GM18867 (cell line): ENCODE results near the gene SUMO3.
A peak's percentile ranks its signal among the peaks of the same experiment; 100 is the strongest.

ENCODE experiments used
- ATAC-seq: cut with Tn5 transposase; IDR thresholded peaks from one replicate; pipeline ENCODE4 v1.9.1; 2021; ENCODE audit warnings: mild to moderate bottlenecking, moderate library complexity; ENCODE audit not compliant: unreplicated experiment

Gene SUMO3

GRCh38 chr21:44804762-44805161 is 13.1 kb downstream of the SUMO3 start:
- ATAC-seq = no peak

- ATAC-seq = no peak
Measured at GRCh38 chr21:44803651-44804050, 14.2 kb downstream of the SUMO3 start.

GRCh38 chr21:44802396-44803153 is 15.3 kb downstream of the SUMO3 start:
- no peak for ATAC-seq

DNA sequence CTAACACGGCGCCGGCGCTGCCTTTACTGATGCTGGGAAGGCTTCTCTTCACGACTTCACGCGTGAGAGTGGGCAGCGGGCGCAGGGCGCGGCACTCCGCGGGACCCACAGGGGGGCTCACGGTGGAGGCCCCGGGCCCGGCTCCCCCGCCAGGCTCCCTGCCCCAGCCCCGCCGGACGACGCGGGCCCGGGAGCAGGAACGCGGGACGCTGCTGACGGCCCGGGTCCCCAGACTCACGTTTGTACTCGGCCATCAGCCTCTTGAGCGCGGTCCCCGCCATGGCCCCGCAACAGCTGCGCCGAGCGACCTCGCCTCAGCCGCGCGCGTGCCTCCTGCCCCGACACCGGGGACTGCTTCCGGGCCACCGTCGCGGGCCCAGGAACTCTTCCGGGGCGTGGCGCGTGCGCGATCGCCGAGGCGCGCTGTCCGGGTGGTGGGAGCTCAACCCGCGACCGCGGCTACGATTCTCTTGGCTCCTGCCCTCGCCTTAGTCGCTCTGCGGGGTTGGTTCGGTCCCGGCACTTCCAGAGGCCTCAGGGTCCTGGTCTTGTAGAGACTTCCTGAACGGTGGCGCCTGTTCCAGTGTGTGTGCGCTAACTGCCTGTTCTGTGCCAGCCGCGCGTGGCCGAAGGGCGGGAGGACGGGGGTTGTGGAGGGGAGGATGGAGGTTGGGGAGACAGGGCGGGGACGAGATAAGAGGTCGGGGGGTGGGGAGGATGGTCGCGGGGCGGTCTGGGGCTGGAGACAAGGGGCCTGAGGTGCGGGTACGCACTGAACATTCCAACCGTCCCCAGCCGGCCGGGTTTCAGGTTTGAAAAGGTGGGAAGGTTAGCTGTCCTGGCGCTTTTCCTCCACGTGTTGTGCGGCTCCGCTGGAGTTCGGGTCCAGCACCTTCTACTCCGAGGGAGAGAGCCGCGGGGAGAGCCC is 16.1 kb downstream of the SUMO3 start, which contains the start of gene UBE2G2:
UBE2G2 (minus strand) TSS at position 353 of the 928 bp plus-strand sequence; CDS start at position 281, 72 bp downstream.
- ATAC-seq = peak; percentile 80

DNA sequence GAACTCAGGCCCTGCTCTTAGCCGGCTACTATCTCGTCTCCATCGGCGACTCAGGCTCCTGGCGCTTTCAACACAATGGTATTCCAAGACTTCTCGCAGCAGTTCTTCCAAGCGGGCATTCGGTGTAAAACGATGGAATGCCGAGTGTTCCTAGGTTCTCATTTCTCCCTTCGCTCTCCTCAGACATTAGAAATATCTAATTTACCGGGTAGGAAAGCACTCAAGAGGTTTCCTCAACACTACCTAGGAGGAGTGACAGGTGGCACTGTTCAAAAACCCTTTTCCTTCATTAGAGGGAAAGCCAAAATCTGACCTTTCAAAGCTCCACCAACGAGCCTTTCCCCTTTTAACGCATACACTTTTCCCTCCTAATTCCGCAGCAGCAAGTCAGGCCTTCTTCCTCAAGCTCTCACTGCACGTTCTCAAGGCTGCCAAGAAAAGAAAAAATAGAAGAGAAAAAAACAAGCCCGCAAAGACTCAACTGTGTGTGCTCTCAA is 16.8 kb downstream of the SUMO3 start:
- no peak for ATAC-seq

DNA sequence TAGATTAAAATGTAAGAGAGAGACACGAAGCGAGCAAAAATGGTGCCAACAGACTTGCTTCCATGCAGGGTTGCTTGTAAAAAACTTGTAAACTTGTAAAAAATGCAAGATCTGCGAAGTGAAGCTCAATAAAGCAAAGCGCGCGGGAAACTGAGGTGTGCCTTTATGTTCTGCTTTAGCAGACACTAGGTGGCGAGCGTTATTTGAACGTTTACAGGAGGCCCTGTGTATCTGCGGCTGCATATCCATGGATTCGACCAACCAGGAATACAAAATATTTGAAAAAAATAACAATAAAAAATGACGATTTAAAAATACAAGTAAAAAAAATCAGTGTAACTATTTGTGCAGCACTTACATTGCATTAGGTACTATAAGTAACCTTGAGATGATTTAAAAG is 17.8 kb downstream of the SUMO3 start:
- ATAC-seq = no peak

DNA sequence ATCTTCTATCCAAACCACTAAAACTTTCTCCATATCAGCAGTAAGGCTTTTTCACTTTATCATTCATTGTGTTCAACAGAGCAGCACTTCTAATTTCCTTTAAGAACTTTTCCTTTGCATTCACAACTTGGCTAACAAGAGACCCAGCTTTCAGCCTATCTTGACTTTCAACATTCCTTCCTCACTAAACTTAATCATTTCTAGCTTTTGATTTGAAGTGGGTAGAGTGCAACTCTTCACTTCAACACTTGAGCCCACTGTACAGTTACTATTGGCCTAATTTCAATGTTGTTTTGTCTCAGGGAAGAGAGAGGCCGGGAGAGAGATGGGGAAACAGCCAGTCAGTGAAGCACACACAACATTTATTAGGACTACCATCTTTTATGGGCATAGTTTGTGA is 18.2 kb downstream of the SUMO3 start:
- ATAC-seq = no peak

- ATAC-seq = no peak
Measured at GRCh38 chr21:44797775-44798174, 20.1 kb downstream of the SUMO3 start.

DNA sequence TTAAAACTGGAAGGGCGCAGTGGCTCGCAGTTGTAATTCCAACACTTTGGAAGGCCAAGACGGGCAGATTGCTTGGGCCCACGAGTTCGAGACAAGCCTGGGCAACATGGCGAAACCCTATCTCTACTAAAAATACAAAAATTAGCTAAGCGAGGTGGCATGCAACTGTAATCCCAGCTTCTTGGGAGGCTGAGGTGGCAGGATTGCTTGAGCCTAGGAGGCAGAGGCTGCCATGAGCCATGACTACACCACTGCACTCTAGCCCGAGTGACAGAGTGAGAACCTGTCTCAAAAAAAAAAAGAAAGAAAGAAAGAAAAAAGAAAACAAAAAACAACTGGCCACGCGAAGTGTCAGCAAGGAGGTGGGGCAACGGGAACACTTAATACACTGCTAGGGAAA is 22.5 kb downstream of the SUMO3 start:
- ATAC-seq = no peak

GRCh38 chr21:44793592-44794374 is 24.1 kb downstream of the SUMO3 start:
- no peak for ATAC-seq

DNA sequence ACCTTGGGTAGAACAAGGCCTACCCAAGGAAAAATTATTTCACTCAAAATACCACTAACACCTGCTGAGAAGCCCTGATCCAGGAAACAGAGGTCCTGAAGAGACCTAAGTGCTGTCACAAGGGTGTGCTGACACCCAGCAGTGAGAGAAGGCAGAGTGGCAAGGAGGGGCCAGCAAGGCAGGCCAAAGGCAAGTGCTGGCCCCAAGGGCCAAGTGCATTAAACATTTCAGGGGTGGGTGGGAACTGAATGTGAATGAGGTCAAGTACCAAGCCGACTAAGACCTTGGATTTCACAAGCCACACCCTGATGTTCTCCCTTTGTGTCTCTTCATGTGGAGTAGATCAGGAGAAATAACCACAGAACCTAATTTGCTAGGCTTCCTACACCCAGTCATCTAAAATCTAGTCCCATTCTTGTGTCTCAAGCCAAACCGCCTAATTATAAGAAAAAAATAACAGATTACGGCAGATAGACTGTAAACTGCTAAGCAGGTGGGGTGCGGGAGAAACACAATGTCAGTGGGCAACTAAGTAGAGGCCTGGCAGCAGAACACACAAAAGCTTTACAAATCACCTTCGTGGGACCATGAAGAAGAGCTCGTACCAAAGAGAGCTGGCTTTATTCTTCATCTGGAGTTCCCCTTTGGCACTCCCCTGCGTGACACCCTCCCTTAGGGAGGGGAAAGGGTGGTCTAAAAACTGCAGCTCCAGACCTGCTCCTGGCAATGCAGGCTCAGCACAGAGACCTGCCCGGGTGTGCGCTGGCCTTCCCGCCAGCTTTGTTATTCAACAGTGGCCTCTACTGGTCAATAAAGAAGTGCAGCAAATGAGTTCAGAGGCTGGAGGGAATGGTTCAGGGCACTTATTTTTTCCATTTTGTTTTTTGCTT is 24.9 kb downstream of the SUMO3 start:
- ATAC-seq = no peak

DNA sequence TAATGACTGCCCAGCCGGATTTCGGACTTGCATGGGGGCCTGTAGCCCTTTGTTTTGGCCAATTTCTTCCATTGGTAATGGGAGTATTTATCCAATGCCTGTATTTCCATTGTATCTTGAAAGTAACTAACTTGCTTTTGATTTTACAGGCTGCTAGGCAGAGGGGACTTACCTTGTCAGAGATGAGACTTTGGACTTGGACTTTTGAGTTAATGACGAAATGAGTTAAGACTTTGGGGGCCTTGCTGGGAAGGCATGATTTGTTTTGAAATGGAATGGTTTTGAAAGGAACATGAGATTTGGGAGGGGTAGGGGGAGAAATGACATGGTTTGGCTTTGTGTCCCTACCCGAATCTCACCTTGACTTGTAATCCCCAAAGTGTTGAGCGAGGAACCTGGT is 25.9 kb downstream of the SUMO3 start:
- no peak for ATAC-seq

GRCh38 chr21:44791246-44791645 is 26.6 kb downstream of the SUMO3 start:
- ATAC-seq = no peak

DNA sequence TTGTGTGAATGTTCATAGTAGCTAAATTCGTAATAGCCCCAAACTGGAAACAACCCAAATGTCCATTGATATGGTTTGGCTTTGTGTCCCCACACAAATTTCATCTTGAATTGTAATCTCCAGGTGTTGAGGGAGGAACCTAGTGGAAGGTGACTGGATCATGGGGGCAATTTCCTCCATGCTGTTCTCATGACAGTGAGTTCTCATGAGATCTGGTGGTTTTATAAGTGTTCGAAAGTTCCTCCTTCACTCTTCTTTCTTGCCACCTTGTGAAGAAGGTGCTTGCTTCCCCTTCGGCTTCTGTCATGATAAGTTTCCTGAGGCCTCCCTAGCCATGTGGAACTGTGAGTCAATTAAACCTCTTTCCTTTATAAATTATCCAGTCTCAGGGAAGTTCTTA is 27.5 kb downstream of the SUMO3 start:
- ATAC-seq = no peak

GRCh38 chr21:44789880-44790279 is 28.0 kb downstream of the SUMO3 start:
- ATAC-seq = no peak

- no peak for ATAC-seq
Measured at GRCh38 chr21:44785620-44786335, 32.1 kb downstream of the SUMO3 start.

GRCh38 chr21:44784810-44785209 is 33.1 kb downstream of the SUMO3 start:
- no peak for ATAC-seq

GRCh38 chr21:44783020-44783696 is 34.7 kb downstream of the SUMO3 start:
- no peak for ATAC-seq
